ENCODE measurements around the gene MACO1.

Gene MACO1

DNA sequence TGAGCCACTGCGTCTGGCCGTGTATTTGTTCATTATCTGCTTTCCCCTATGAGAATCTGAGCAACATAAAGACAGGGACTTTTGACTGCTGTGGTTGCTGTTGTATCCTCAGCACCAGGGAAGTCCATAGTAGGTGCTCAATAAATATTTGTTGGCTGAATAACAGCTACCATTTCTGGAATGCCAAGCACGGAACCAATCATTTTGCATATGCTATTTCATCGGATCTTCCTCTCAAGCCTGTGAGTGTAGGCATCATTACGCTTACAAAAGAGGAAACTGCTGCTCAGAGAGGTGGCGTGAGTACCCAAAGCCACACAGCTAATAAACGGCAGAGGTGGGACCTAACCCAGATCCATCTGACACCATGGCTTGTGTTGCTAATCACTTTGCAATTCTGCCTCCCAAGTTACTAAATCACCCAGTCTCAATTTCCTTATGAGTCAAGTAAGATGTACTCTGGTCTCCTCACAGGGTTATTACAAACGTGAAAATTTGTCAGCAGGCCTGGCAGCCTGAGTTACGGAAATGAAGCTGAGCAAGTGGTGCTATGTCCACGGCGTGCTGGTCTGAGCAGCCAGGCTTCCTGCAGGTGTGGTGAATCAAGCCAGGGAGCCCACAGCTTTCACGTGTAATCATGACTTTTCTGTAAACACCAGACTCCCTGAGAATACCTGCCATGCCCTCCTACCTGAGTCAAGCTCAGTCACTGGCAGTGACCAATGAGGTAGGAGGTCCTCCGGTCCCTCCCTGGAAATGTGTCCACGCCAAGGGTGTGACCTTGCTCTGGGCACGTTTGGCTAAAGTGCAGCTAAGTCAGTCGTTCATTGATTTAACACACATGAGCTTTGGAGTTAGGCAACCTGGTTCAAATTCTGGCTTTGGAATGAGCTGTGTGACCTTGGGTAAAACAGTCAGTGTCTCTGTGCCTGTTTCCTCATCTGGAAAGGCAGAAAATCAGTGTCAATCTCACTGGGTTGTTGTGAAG is 5.3 kb upstream of the MACO1 start:
- no peak for DNase-seq
- no peaks in the 10 kb centered on the region for H3K36me3 ChIP-seq (replicated peaks)
- in situ Hi-C loops (cut with HindIII; ENCODE audit: low pct_ligation_motif_present, low sequenced_read_pairs), result no loop called here
- TF ChIP-seq, protein P1, sequence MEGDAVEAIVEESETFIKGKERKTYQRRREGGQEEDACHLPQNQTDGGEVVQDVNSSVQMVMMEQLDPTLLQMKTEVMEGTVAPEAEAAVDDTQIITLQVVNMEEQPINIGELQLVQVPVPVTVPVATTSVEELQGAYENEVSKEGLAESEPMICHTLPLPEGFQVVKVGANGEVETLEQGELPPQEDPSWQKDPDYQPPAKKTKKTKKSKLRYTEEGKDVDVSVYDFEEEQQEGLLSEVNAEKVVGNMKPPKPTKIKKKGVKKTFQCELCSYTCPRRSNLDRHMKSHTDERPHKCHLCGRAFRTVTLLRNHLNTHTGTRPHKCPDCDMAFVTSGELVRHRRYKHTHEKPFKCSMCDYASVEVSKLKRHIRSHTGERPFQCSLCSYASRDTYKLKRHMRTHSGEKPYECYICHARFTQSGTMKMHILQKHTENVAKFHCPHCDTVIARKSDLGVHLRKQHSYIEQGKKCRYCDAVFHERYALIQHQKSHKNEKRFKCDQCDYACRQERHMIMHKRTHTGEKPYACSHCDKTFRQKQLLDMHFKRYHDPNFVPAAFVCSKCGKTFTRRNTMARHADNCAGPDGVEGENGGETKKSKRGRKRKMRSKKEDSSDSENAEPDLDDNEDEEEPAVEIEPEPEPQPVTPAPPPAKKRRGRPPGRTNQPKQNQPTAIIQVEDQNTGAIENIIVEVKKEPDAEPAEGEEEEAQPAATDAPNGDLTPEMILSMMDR (IDR thresholded peaks at IDR 0.05; ENCODE audit: low read depth, low read length, missing control alignments), result no peak
- no peaks in the 10 kb centered on the region for H3K27me3 ChIP-seq (replicated peaks)
- H3K4me3 ChIP-seq (ENCODE audit: low read depth, low read length), result no peak overlapping the region
- no peak overlapping the region for H3K27ac ChIP-seq

DNA sequence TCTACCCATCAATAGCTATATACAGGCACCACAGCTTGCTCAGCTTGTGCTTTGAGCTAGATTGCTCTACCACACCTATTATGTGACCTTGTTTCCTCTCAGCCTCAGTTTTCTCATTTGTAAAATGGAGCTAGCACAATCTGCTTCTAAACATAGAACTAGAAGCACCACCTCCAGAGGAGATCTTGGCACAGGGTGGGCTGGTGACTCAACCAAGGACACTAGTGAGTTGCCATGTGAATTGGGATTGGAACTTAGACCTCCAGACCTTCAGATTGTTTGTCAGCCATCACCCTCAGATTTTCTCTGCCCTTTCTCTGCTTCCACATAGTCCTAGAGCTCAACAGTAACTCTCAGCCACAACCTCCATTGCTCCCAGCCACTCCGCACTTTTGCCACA is 3.0 kb upstream of the MACO1 start:
- Histone ChIP-seq H3K27me3 (replicated peaks) (no peaks in the 10 kb centered on the region), H3K4me3 (ENCODE audit: low read depth, low read length) (no peak overlapping the region), H3K27ac (no peak overlapping the region), H3K36me3 (replicated peaks) (no peaks in the 10 kb centered on the region)
- TF ChIP-seq, protein P1 (IDR thresholded peaks at IDR 0.05; ENCODE audit: low read depth, low read length, missing control alignments), result no peak
- in situ Hi-C loops (cut with HindIII; ENCODE audit: low pct_ligation_motif_present, low sequenced_read_pairs), result no loop called here
- DNase-seq, result no peak

DNA sequence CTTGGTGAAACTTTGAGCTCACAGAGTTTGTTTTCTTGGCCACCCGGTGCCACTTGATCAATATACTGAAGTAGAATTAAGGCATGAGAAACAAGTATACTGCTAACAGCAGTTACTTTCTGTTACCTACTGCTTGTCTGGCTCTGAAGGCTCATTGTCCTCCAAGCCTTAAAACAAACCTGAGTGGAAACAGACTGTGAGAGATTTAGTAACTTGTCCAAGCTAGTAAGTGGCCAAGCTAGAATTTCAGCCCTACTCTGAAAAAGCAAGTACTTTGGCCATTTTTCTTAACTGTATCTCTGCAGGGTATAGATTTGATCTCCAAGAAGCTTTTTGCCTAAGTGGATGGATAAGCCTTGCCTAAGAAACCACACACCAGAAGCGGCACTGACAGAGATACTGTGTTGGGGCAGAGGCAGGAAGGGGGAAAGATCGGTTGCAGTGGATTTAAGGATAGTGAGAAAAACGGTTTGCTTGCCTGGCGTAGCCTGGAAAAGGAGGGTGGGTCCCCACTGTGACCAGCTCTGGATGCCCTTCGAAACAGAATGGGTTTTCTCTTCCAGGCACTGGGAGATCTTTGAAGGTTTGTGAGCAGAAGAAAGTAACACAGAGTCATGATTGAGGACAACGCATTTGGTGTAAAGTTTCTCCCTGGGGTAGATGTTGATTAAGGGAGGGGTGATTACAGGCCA is 2.1 kb upstream of the MACO1 start:
- no peak overlapping the region for H3K27ac ChIP-seq
- in situ Hi-C loops (cut with HindIII; ENCODE audit: low pct_ligation_motif_present, low sequenced_read_pairs), result no loop called here
- TF ChIP-seq, protein P1 (IDR thresholded peaks at IDR 0.05; ENCODE audit: low read depth, low read length, missing control alignments), result no peak

DNA sequence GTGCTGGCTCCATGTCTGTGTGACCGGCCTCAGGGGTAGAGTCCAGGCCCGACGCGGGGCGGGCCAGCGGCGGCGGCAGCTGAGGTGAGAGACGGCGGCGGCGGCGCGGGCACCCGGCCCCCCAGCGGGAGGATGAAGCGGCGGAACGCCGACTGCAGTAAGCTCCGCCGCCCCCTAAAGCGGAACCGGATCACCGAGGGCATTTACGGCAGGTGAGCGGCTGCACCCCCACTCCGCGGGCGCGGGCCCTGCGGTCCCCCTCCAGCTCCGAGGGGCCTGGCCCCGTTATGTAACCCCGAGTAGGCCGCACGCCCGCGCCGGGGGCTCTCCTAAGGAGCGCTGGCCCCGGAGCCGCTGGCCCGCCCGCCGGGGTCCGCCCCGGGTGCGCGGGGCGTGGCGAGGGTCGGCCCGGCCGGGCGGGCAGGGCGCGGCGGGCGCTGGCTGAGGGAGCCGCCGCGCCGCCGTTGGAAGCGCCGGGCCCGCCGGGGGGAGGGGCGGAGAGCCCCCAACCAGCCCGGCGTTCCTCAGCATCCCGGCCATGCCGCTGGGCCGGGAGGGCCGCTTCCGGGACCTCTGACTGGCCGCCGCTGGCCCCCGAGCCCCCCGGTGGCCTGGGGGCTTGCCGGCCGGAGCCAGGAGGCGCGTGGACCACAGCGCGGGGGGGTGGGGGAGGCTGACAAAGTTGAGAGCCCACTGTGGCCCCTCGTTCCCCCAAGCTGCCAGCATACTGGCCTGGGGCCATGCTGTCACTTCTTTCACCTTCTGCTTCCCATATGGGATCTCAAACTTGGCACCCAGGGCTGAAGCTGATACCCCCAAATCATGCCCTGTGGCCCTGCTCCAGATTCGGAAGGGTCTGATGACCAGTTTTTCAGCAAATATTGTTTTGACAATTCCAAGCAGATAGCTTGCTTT is 527 bp downstream of the MACO1 start:
- H3K27ac ChIP-seq, result peak overlapping the region; percentile 73
- H3K36me3 ChIP-seq (replicated peaks), result no peaks in the 10 kb centered on the region
- no peaks in the 10 kb centered on the region for H3K27me3 ChIP-seq (replicated peaks)
- peak overlapping the region; percentile 87 for H3K4me3 ChIP-seq (ENCODE audit: low read depth, low read length)
- TF ChIP-seq, protein P1 (IDR thresholded peaks at IDR 0.05; ENCODE audit: low read depth, low read length, missing control alignments), result no peak
- no peak for DNase-seq
- in situ Hi-C loops (cut with HindIII; ENCODE audit: low pct_ligation_motif_present, low sequenced_read_pairs), result no loop called here

More for the DNA sequence above, 2.1 kb upstream of the MACO1 start:
- Histone ChIP-seq H3K4me3 (ENCODE audit: low read depth, low read length) (no peak overlapping the region), H3K36me3 (replicated peaks) (no peaks in the 10 kb centered on the region), H3K27me3 (replicated peaks) (no peaks in the 10 kb centered on the region)
- no peak for DNase-seq

DNA sequence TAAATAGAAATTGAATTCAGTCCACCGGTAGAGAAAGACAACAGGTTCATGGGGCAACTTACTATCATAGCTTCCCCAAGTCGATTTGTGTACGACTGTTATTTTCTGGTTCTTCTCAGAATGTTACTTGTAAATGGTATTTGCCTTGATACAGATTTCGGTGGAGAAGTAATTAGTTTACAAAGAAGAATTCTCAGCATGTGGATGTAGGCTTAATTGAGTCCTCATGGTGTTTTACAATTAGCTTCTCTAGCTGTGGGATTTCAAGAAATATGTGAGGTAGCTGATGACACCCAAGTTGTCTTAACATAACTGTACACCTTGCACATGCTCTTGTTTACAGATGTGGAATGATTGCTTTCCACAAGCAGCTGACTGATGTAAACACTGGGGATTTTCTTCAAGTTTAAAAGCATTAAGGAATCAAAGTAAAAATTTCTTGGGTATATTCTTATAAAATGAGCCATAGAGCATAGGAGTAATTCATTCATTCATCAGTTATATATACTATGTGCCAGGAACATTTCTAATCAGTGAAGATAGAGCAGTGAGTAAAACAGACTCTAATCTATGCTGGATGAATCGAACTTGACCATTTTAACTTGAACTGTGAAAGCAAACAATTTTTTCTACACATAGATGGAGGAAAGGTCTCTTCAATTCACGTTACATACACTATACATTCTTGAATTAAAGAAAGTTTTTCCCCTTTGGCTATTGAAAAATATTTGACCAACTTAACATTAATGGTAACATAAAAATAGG is 1.4 kb downstream of the MACO1 start:
- Histone ChIP-seq H3K27ac (no peak overlapping the region), H3K27me3 (replicated peaks) (no peaks in the 10 kb centered on the region)
- in situ Hi-C loops (cut with HindIII; ENCODE audit: low pct_ligation_motif_present, low sequenced_read_pairs), result no loop called here

More for the DNA sequence above, 1.4 kb downstream of the MACO1 start:
- Histone ChIP-seq H3K36me3 (replicated peaks) (no peaks in the 10 kb centered on the region), H3K4me3 (ENCODE audit: low read depth, low read length) (peak overlapping the region; percentile 87)
- TF ChIP-seq, protein P1 (IDR thresholded peaks at IDR 0.05; ENCODE audit: low read depth, low read length, missing control alignments), result no peak
- DNase-seq, result no peak
